CD14-positive monocyte (primary cell): ENCODE data around the gene NUDCD3. TPM values are rescaled to one million over a fixed set of nuclear protein-coding genes. Genes with fewer than 3 reads are reported as not detected.

ENCODE experiments used
- DNase-seq, 3 donors: peaks; one replicate each; pipeline ENCODE4 v3.0.0-alpha.2; 2011 to 2022
- H2AFZ ChIP-seq: 2 replicates; pipeline ENCODE4 v1.6.0; 2012; ENCODE audit warnings: mild to moderate bottlenecking, low read depth, low read length, inconsistent platforms; ENCODE audit not compliant: insufficient read depth, poor library complexity, severe bottlenecking
- H3K27ac ChIP-seq, 2 donors: 1 replicate in 1 of 2; 2 replicates in 1 of 2; pipeline ENCODE4 v1.5.1; 2012 to 2013; ENCODE audit warnings: low read length in 2 of 2, control low read depth in 1 of 2, inconsistent platforms in 1 of 2, low read depth in 1 of 2, mild to moderate bottlenecking in 1 of 2
- H3K27me3 ChIP-seq, 2 donors: one replicate each; pipeline versions ENCODE4 v1.6.0 to v1.6.1; 2011 to 2013; ENCODE audit warnings: low read length in 2 of 2; ENCODE audit not compliant: control insufficient read depth in 2 of 2, insufficient read depth in 2 of 2
- H3K36me3 ChIP-seq, 2 donors: replicated peaks in 1 of 2; 1 replicate in 1 of 2; 2 replicates in 1 of 2; pipeline versions ENCODE4 v1.5.1 to v1.6.1; 2012 to 2013; ENCODE audit warnings: low read length in 2 of 2, control low read depth in 1 of 2, inconsistent platforms in 1 of 2, mild to moderate bottlenecking in 1 of 2; ENCODE audit not compliant: insufficient read depth in 2 of 2, control insufficient read depth in 1 of 2
- H3K4me1 ChIP-seq, 2 donors: 1 replicate in 1 of 2; 2 replicates in 1 of 2; pipeline versions ENCODE4 v1.5.1 to v1.6.1; 2012 to 2013; ENCODE audit warnings: low read length in 2 of 2, control low read depth in 1 of 2, inconsistent platforms in 1 of 2, mild to moderate bottlenecking in 1 of 2, moderate library complexity in 1 of 2; ENCODE audit not compliant: insufficient read depth in 2 of 2, control insufficient read depth in 1 of 2
- H3K4me2 ChIP-seq: replicated peaks from 2 replicates; pipeline ENCODE3; 2012; ENCODE audit warnings: low read length, moderate library complexity, mild to moderate bottlenecking; ENCODE audit not compliant: poor library complexity, severe bottlenecking; ENCODE audit errors: extremely low read depth
- H3K4me3 ChIP-seq, 3 experiments: fragments of 200-600 bp in 1 of 3; sonication (generic) in 1 of 3; replicated peaks in 1 of 3; 1 replicate in 2 of 3; 2 replicates in 1 of 3; pipeline ENCODE4 v1.5.1; 2011 to 2013; ENCODE audit warnings: low read length in 3 of 3, mild to moderate bottlenecking in 3 of 3, control low read depth in 2 of 3, low read depth in 2 of 3, inconsistent platforms in 1 of 3, moderate library complexity in 1 of 3
- H3K79me2 ChIP-seq: 2 replicates; pipeline ENCODE4 v1.6.0; 2012; ENCODE audit warnings: mild to moderate bottlenecking, control low read depth, inconsistent platforms, low read length, moderate library complexity; ENCODE audit not compliant: insufficient read depth
- H3K9ac ChIP-seq: 2 replicates; pipeline ENCODE4 v1.6.0; 2017; ENCODE audit warnings: low read length, mild to moderate bottlenecking; ENCODE audit not compliant: insufficient read depth, poor library complexity, severe bottlenecking
- H3K9me3 ChIP-seq, 2 donors: replicated peaks in 1 of 2; 1 replicate in 1 of 2; 2 replicates in 1 of 2; pipeline versions ENCODE4 v1.5.1 to v1.6.1; 2012 to 2013; ENCODE audit warnings: low read length in 2 of 2, control low read depth in 1 of 2; ENCODE audit not compliant: control insufficient read depth in 1 of 2, insufficient read depth in 1 of 2
- H4K20me1 ChIP-seq: 2 replicates; pipeline ENCODE4 v1.6.0; 2012; ENCODE audit warnings: mild to moderate bottlenecking, low read length, control low read depth, moderate library complexity; ENCODE audit not compliant: insufficient read depth
- H3K27ac Mint-ChIP-seq, 7 donors: one replicate each; pipeline ENCODE4 v1.8.0; 2020; ENCODE audit warnings: mild to moderate bottlenecking in 7 of 7, mixed read lengths in 7 of 7, moderate library complexity in 6 of 7, inconsistent platforms in 2 of 7
- H3K27me3 Mint-ChIP-seq, 3 donors: one replicate each; pipeline ENCODE4 v1.8.0; 2021 to 2022; ENCODE audit warnings: low read depth in 3 of 3, mild to moderate bottlenecking in 3 of 3, mixed read lengths in 3 of 3, moderate library complexity in 3 of 3, inconsistent platforms in 1 of 3
- H3K36me3 Mint-ChIP-seq, 2 donors: one replicate each; pipeline ENCODE4 v1.8.0; 2020; ENCODE audit warnings: mixed read lengths in 2 of 2, inconsistent platforms in 1 of 2, mild to moderate bottlenecking in 1 of 2
- H3K4me1 Mint-ChIP-seq: one replicate; pipeline ENCODE4 v1.8.0; 2020; ENCODE audit warnings: mild to moderate bottlenecking, mixed read lengths
- H3K4me3 Mint-ChIP-seq, 2 donors: one replicate each; pipeline ENCODE4 v1.8.0; 2020; ENCODE audit warnings: mild to moderate bottlenecking in 2 of 2, mixed read lengths in 2 of 2, moderate library complexity in 1 of 2
- H3K9me3 Mint-ChIP-seq, 7 donors: one replicate each; pipeline ENCODE4 v1.8.0; 2020 to 2022; ENCODE audit warnings: mixed read lengths in 7 of 7, mild to moderate bottlenecking in 6 of 7, moderate library complexity in 6 of 7, inconsistent platforms in 2 of 7
- CTCF ChIP-seq: fragments of 200-600 bp; IDR thresholded peaks from one replicate; pipeline ENCODE4 v1.8.0; 2022; ENCODE audit warnings: antibody characterized with exemption, mild to moderate bottlenecking
- WGBS: methylation state at CpG from one replicate; pipeline ENCODE4 v1.1.5; 2013; ENCODE audit warnings: missing lambda C conversion rate; ENCODE audit not compliant: insufficient coverage; 5-methylcytosine and 5-hydroxymethylcytosine counted together
- intact Hi-C, 2 donors: fragments of 100-400 bp; cut with micrococcal nuclease; formaldehyde crosslinking; loops; one replicate each; pipeline versions ENCODE4 v1.15.0 to v1.15.1; 2023
- polyA plus RNA-seq, 3 donors: library from polyadenylated mRNA; depleted of rRNA in 1 of 3; unstranded in 2 of 3; stranded (reverse) in 1 of 3; fragments of 300-500 nt in 2 of 3; fragments of >200 nt in 1 of 3; fragmentation: Illumina TruSeq in 2 of 3; gene quantifications; 1 replicate in 2 of 3; 2 replicates in 1 of 3; pipeline ENCODE4 v1.2.3, GENCODE V29; 2012 to 2021

Gene NUDCD3
- polyA plus RNA-seq, 3 donors: 13.6 to 26.5 (median 21.6) TPM

DNA sequence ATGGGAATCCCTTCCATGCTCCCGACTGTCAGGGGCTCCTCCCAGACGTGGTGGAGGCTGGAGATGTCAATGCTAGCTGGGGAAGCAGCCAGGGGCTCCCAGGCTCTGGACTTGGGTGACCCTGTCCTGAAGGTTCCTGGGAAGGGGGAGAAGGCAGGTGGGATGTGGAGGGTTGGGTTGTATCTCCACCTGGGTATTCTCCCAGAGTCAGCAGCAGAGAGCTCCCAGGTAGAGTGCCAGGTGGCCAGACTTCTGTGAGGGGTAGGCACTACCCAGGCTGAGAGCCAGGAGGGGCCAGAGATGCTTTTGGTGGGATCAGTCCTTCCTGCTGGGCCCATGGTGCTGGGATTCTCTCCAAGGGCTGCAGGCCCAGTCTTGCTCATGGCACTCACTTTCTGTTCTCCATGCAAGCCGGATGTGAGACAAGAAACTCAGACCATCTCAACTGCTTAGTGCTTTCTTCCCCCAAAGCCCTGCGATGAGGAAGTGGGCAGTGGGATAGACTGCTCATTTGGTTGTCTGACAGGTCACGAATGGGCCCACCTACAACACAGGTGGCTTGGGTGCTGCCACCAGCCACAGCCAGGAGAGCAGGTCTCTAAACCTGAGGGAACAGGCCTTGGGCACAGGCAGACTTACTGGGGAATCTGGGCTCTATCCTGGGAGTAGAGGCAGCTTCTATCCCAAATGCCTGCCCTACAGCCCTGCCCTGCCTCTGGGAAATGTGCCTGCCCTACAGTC is 112.6 kb downstream of the NUDCD3 start:
- no peaks in the 10 kb centered on the region for H3K27me3 ChIP-seq
- intact Hi-C loops: no loop called here
- no peak for TF ChIP-seq CTCF
- H3K36me3 ChIP-seq: peaks cover 0 to 5% of the 10 kb centered on the region in 2 donors
- Mint-ChIP-seq H3K27ac (peak overlapping the region in 3 of 7 donors; percentile 2 to 64 (median 5)), H3K36me3 (peaks cover 10 to 11% of the 10 kb centered on the region in 2 donors), H3K4me1 (peaks cover 19% of the 10 kb centered on the region), H3K4me3 (no peak overlapping the region), H3K27me3 (peaks cover 1 to 20% (median 9%) of the 10 kb centered on the region in 3 donors), H3K9me3 (no peaks in the 10 kb centered on the region)
- H3K4me3 ChIP-seq: no peak overlapping the region
- no peak for DNase-seq
- no peak overlapping the region for H3K9ac ChIP-seq
- no peak overlapping the region for H2AFZ ChIP-seq
- WGBS: 47% methylated on average over 4 of the region's 5 CpGs
- H3K79me2 ChIP-seq: no peaks in the 10 kb centered on the region
- no peaks in the 10 kb centered on the region for H4K20me1 ChIP-seq
- no peaks in the 10 kb centered on the region for H3K9me3 ChIP-seq
- H3K4me2 ChIP-seq: no peak overlapping the region
- H3K27ac ChIP-seq: no peak overlapping the region
- H3K4me1 ChIP-seq: peaks cover 9 to 13% of the 10 kb centered on the region in 2 donors

- Histone ChIP-seq H3K79me2 (no peaks in the 10 kb centered on the region), H3K36me3 (no peaks in the 10 kb centered on the region), H4K20me1 (no peaks in the 10 kb centered on the region), H3K9me3 (no peaks in the 10 kb centered on the region), H3K27me3 (no peaks in the 10 kb centered on the region), H2AFZ (no peak overlapping the region), H3K4me2 (no peak overlapping the region), H3K4me3 (no peak overlapping the region), H3K4me1 (peaks cover 9 to 13% of the 10 kb centered on the region in 2 donors), H3K27ac (no peak overlapping the region), H3K9ac (no peak overlapping the region)
- no peak for TF ChIP-seq CTCF
- H3K4me3 Mint-ChIP-seq: no peak overlapping the region
- peak overlapping the region in 1 of 7 donors; percentile 5 for H3K27ac Mint-ChIP-seq
- H3K36me3 Mint-ChIP-seq: peaks cover 2 to 5% of the 10 kb centered on the region in 2 donors
- no CpG with 5 or more reads among the region's 1 CpG for WGBS
- no peaks in the 10 kb centered on the region for H3K9me3 Mint-ChIP-seq
- intact Hi-C loops: no loop called here
- no peak for DNase-seq
- H3K27me3 Mint-ChIP-seq: peaks cover 1 to 20% (median 11%) of the 10 kb centered on the region in 3 donors
- H3K4me1 Mint-ChIP-seq: peaks cover 19% of the 10 kb centered on the region
Observed at GRCh38 chr7:44377134-44377463, 113.4 kb downstream of the NUDCD3 start.
